HepG2 (cell line): ENCODE data around the gene POLR2H. TPM values are rescaled to one million over a fixed set of nuclear protein-coding genes. Genes with fewer than 3 reads are reported as not detected.

Experiments
- ATAC-seq: fragments of 200-7000 bp; cut with Tn5 transposase; 3 replicates; pipeline ENCODE4 v1.9.1; 2020; ENCODE audit warnings: mild to moderate bottlenecking, moderate library complexity
- BruUV-seq: library from RNA; stranded (reverse); fragments of 400-500 nt; replicated peaks from 2 replicates; lab custom pipeline; 2021; lab: Mats Ljungman, UMichigan
- CTCF ChIA-PET: fragments of 300-600 bp; formaldehyde crosslinking; extraction: SDS; loops from one replicate; lab custom pipeline; 2021; ENCODE audit warnings: low total read pairs, inconsistent platforms, low intra/inter-chr PET ratio; lab: Yijun Ruan, JAX
- POLR2A ChIA-PET: fragments of 350-600 bp; sonication (Branson Sonifier 250); formaldehyde crosslinking; loops from one replicate; lab custom pipeline; 2020; ENCODE audit warnings: antibody characterized with exemption, inconsistent platforms; lab: Yijun Ruan, JAX
- DNase-seq: peaks from one replicate; pipeline ENCODE4 v3.0.0-alpha.2; 2015; ENCODE audit warnings: low spot score
- FAIRE-seq: peaks from 3 replicates; lab custom pipeline; 2011; peaks lifted over from hg19 to GRCh38; lab: Jason Lieb, UNC
- H2AFZ ChIP-seq: one replicate; pipeline ENCODE4 v1.6.1; 2011; ENCODE audit warnings: low read length, inconsistent platforms
- H3K27ac ChIP-seq: fragments of 300-600 bp; 3 replicates; pipeline ENCODE4 v1.8.0; 2011; ENCODE audit warnings: mixed run types, mild to moderate bottlenecking, mixed read lengths, low read length, inconsistent platforms; ENCODE audit not compliant: insufficient read depth; ENCODE audit errors: extremely low read length
- H3K27me3 ChIP-seq, 2 experiments: fragments of 200-600 bp in 1 of 2; 2 replicates in 1 of 2; 3 replicates in 1 of 2; pipeline versions ENCODE4 v1.6.0 to v1.8.0; 2011; ENCODE audit warnings: low read length in 2 of 2, mild to moderate bottlenecking in 2 of 2, moderate library complexity in 2 of 2, inconsistent platforms in 1 of 2; ENCODE audit not compliant: insufficient read depth in 2 of 2, control insufficient read depth in 1 of 2
- H3K36me3 ChIP-seq, 2 experiments: fragments of 200-600 bp in 1 of 2; replicated peaks in 1 of 2; 2 replicates in 1 of 2; 3 replicates in 1 of 2; pipeline versions ENCODE4 v1.5.1 to v1.8.0; 2011; ENCODE audit warnings: low read length in 2 of 2, inconsistent platforms in 1 of 2; ENCODE audit not compliant: insufficient read depth in 2 of 2, control insufficient read depth in 1 of 2
- H3K4me1 ChIP-seq: 2 replicates; pipeline ENCODE4 v1.5.1; 2012; ENCODE audit warnings: low read length, inconsistent platforms; ENCODE audit not compliant: insufficient read depth
- H3K4me2 ChIP-seq: 2 replicates; pipeline ENCODE4 v1.6.0; 2011; ENCODE audit warnings: low read depth, low read length, inconsistent platforms
- H3K4me3 ChIP-seq, 3 experiments: fragments of 200-600 bp in 1 of 3; sonication (generic), shearing (Covaris generic) in 1 of 3; replicated peaks in 1 of 3; 2 replicates each; pipeline ENCODE4 v1.5.1; 2011 to 2016; ENCODE audit warnings: low read length in 3 of 3, inconsistent platforms in 2 of 3, low read depth in 2 of 3, mild to moderate bottlenecking in 2 of 3, control low read depth in 1 of 3, mixed read lengths in 1 of 3; ENCODE audit not compliant: insufficient read depth in 1 of 3
- H3K79me2 ChIP-seq: one replicate; pipeline ENCODE4 v1.6.1; 2011; ENCODE audit warnings: low read length, inconsistent platforms; ENCODE audit not compliant: insufficient read depth
- H3K9ac ChIP-seq: 2 replicates; pipeline ENCODE4 v1.6.0; 2011; ENCODE audit warnings: mild to moderate bottlenecking, low read depth, low read length, inconsistent platforms; ENCODE audit not compliant: insufficient read depth
- H3K9me3 ChIP-seq: 2 replicates; pipeline ENCODE4 v1.5.1; 2012; ENCODE audit warnings: mild to moderate bottlenecking, low read length
- H4K20me1 ChIP-seq: 2 replicates; pipeline ENCODE4 v1.6.0; 2011; ENCODE audit warnings: inconsistent platforms, mild to moderate bottlenecking, low read length, moderate library complexity; ENCODE audit not compliant: insufficient read depth
- KDM1A ChIP-seq: IDR thresholded peaks from 2 replicates; pipeline ENCODE4 v1.6.1; 2016; ENCODE audit warnings: missing compliant biosample characterization
- MTA3 ChIP-seq: sonication (generic); formaldehyde crosslinking; IDR thresholded peaks from 2 replicates; pipeline ENCODE4 v1.4.0; 2020; ENCODE audit warnings: missing genetic modification reagents
- MYPOP ChIP-seq: sonication (generic); formaldehyde crosslinking; IDR thresholded peaks from 2 replicates; pipeline ENCODE4 v1.8.1; 2023; ENCODE audit warnings: mild to moderate bottlenecking, moderate library complexity, missing genetic modification reagents
- RARA ChIP-seq: IDR thresholded peaks from 2 replicates; pipeline ENCODE4 v1.6.1; 2016; ENCODE audit warnings: missing genetic modification reagents, missing compliant biosample characterization
- RBAK ChIP-seq: sonication (generic); formaldehyde crosslinking; IDR thresholded peaks from 2 replicates; pipeline ENCODE4 v1.5.1; 2020; ENCODE audit warnings: mild to moderate bottlenecking, missing genetic modification reagents
- RCOR2 ChIP-seq: IDR thresholded peaks from 2 replicates; pipeline ENCODE4 v1.6.1; 2016; ENCODE audit warnings: missing biosample characterization, missing genetic modification reagents
- RNF2 ChIP-seq: fragments of 450-650 bp; conservative IDR thresholded peaks from 2 replicates; pipeline ENCODE4 v1.6.1; 2016; ENCODE audit warnings: low read depth
- SRSF1 ChIP-seq: fragments of 200-400 bp; formaldehyde crosslinking; optimal IDR thresholded peaks from 2 replicates; pipeline ENCODE3; 2017; ENCODE audit warnings: mild to moderate bottlenecking, low read depth, low read length, moderate library complexity
- TARDBP ChIP-seq: sonication (generic); formaldehyde crosslinking; IDR thresholded peaks from 2 replicates; pipeline ENCODE4 v1.8.0; 2022; ENCODE audit warnings: mild to moderate bottlenecking, missing genetic modification reagents
- ZC3H4 ChIP-seq: sonication (generic); formaldehyde crosslinking; IDR thresholded peaks from 2 replicates; pipeline ENCODE4 v1.4.0; 2020; ENCODE audit warnings: missing genetic modification reagents, borderline replicate concordance
- ZFP91 ChIP-seq: sonication (generic); formaldehyde crosslinking; IDR thresholded peaks from 2 replicates; pipeline ENCODE4 v1.9.0; 2022; ENCODE audit warnings: missing genetic modification reagents, mild to moderate bottlenecking, borderline replicate concordance
- ZNF264 ChIP-seq: sonication (generic); formaldehyde crosslinking; IDR thresholded peaks from 2 replicates; pipeline ENCODE4 v1.4.0; 2020; ENCODE audit warnings: missing genetic modification reagents
- ZNF282 ChIP-seq: fragments of 450-650 bp; IDR thresholded peaks from 2 replicates; pipeline ENCODE4 v1.6.1; 2018; ENCODE audit not compliant: partially characterized antibody
- ZNF451 ChIP-seq: sonication (generic); formaldehyde crosslinking; IDR thresholded peaks from 2 replicates; pipeline ENCODE4 v1.5.0; 2020; ENCODE audit warnings: mild to moderate bottlenecking, missing genetic modification reagents
- ZNF567 ChIP-seq: sonication (generic); formaldehyde crosslinking; IDR thresholded peaks from 2 replicates; pipeline ENCODE4 v1.8.1; 2023; ENCODE audit warnings: mild to moderate bottlenecking, missing genetic modification reagents, borderline replicate concordance
- ZSCAN25 ChIP-seq: sonication (generic); formaldehyde crosslinking; IDR thresholded peaks from 2 replicates; pipeline ENCODE4 v1.8.0; 2022; ENCODE audit warnings: mild to moderate bottlenecking, missing genetic modification reagents
- WGBS: methylation state at CpG from one replicate; pipeline ENCODE4 v1.1.6; 2017; ENCODE audit warnings: low lambda C conversion rate; 5-methylcytosine and 5-hydroxymethylcytosine counted together
- in situ Hi-C: cut with HindIII; loops from 2 replicates; pipeline ENCODE4 v1.10.0; 2017; ENCODE audit warnings: low pct_unique_long_range_greater_than_20kb; ENCODE audit not compliant: extremely low pct_ligation_motif_present
- intact Hi-C: fragments of 100-400 bp; cut with micrococcal nuclease; formaldehyde crosslinking; loops from one replicate; pipeline ENCODE4 v1.10.0; 2022; ENCODE audit not compliant: unreplicated experiment
- polyA plus RNA-seq, 8 experiments: library from polyadenylated mRNA; depleted of rRNA in 3 of 8; stranded (reverse) in 7 of 8; unstranded in 1 of 8; fragments of >200 nt; fragmentation: Illumina TruSeq in 4 of 8; extraction: Trizol in 4 of 8; gene quantifications; 2 replicates each; pipeline versions ENCODE4 v1.2.1 to v1.2.3, GENCODE V29; 2011 to 2016; ENCODE audit warnings: low read depth in 4 of 8, missing spikeins in 1 of 8, mixed read lengths in 1 of 8; ENCODE audit not compliant: insufficient read depth in 1 of 8
- total RNA-seq, 5 experiments: library from RNA; depleted of rRNA; stranded (reverse); fragments of >200 nt; fragmentation: Illumina TruSeq; extraction: Trizol; gene quantifications; 2 replicates each; pipeline ENCODE4 v1.2.3, GENCODE V29; 2016; ENCODE audit warnings: low read depth in 1 of 5

The POLR2H gene
- total and polyA plus RNA-seq, 2 of the 13 experiments (the other 11 are each of a cell fraction or from before 2014, with no cell fraction given) = 118 to 194 TPM

- TF ChIP-seq ZNF567 (CRISPR knock-in tag) (no peak), TARDBP (CRISPR knock-in tag) (no peak), ZNF282 (no peak), ZFP91 (CRISPR knock-in tag) (no peak), KDM1A (CRISPR knock-in tag) (no peak), RBAK (CRISPR knock-in tag) (no peak)
- TF ChIP-seq, all 625 proteins: peak for 0
Measured at GRCh38 chr3:184373422-184373821, 11.9 kb downstream of the POLR2H start (continued).

DNA sequence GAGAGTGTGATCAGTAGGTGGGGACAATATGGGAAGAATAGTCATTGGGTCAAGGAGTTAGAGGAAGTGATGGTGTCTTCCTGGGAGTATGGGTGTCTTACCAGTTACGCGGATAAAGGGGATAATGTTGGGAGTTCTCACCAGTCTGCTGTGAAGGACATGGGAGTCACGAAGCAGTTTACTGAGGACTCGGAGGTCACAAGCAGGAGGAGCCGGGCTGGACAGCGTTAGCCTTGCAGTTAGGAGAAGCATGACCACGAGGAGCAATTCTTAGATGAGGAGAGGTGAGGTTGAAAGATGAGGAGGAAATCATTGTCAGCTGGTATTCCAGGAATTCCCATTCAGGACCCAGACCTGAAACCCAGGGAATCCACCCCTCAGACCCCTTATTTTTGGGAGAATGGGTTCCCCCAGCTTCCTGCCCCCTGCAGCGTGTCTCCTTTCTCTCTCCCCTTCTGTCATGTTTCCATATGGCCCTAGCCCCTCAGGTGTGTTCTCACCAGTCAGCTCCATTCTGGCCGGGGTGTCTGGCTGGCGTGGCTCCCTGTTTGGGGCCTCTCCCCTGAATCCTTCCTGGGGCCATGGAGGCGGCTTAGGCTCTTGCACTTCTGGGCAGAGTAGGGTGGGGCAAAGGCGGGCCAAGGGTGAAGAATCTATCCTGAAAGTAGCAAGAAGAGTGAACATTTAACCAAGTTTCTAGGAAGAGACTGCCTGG, 14.4 kb downstream of the POLR2H start:
- peaks cover 11 to 37% of the 10 kb centered on the region in 2 experiments for H3K36me3 ChIP-seq

More for the DNA sequence above, 14.4 kb downstream of the POLR2H start:
- H3K79me2 ChIP-seq = peaks cover 25% of the 10 kb centered on the region
- H3K27me3 ChIP-seq = no peaks in the 10 kb centered on the region; a peak in 1 of 5 replicates
- no peak for FAIRE-seq
- H4K20me1 ChIP-seq = peaks cover 6% of the 10 kb centered on the region; the same call in 1 of the 2 replicates
- H2AFZ ChIP-seq = no peak overlapping the region
- ChIA-PET CTCF (no interaction called here), POLR2A (interaction anchor here (0.6 kb wide), 1 partner anchor 10 kb away, joined by 3 read pairs; no protein-coding TSS in a partner anchor)
- intact Hi-C loops = no loop called here
- no peak for TF ChIP-seq MYPOP (CRISPR knock-in tag)
- TF ChIP-seq RCOR2 (CRISPR knock-in tag) = no peak
- TF ChIP-seq SRSF1 = no peak
- TF ChIP-seq ZNF451 (CRISPR knock-in tag) = no peak
- no peak for TF ChIP-seq ZC3H4 (CRISPR knock-in tag)
- no peak for TF ChIP-seq RARA (CRISPR knock-in tag)
- no peak for TF ChIP-seq RNF2
- TF ChIP-seq MTA3 (CRISPR knock-in tag) = no peak
- TF ChIP-seq ZSCAN25 (CRISPR knock-in tag) = no peak
- TF ChIP-seq ZNF264 (CRISPR knock-in tag) = no peak
- H3K4me1 ChIP-seq = peaks cover 36% of the 10 kb centered on the region
- no TSS peak for BruUV-seq
- no peak for DNase-seq
- ATAC-seq = no peak
- no peaks in the 10 kb centered on the region for H3K9me3 ChIP-seq
- in situ Hi-C loops = loop anchor here (10.0 kb wide), 2 partner anchors 89 to 139 kb away; no protein-coding TSS in a partner anchor
- H3K27ac ChIP-seq = no peak overlapping the region
- no peak overlapping the region for H3K9ac ChIP-seq
- H3K4me2 ChIP-seq = no peak overlapping the region
- no peak overlapping the region for H3K4me3 ChIP-seq
- whole genome bisulfite sequencing = 96% methylated on average over 12 of the region's 12 CpGs
